Activated T-helper 2 cell treated with anti-CD3 and anti-CD28 coated beads, Interferon-gamma antibody, Interleukin-2, Interleukin-4, amounts not matched to agents 10 μg/mL and 5 μg/mL and 100 μg/mL, durations not matched to agents 14 hours and 24 hours and 36 hours (primary cell): ENCODE data around the gene MRAS. TPM values are rescaled to one million over a fixed set of nuclear protein-coding genes. Genes with fewer than 3 reads are reported as not detected.
"Not testable (repeated sequence)": the region's sequence is repeated elsewhere in the genome, so short reads cannot be mapped to it uniquely, and the experiment has no call there.

ENCODE experiments used
- DNase-seq: peaks from one replicate; pipeline ENCODE4 v3.0.0; 2021; ENCODE audit warnings: low spot score
- H3K27ac Mint-ChIP-seq: one replicate; pipeline ENCODE4 v1.8.0; 2021; ENCODE audit warnings: mixed read lengths
- H3K27me3 Mint-ChIP-seq: one replicate; pipeline ENCODE4 v1.8.0; 2021; ENCODE audit warnings: low read depth, mixed read lengths
- H3K36me3 Mint-ChIP-seq: one replicate; pipeline ENCODE4 v1.8.0; 2021; ENCODE audit warnings: low read depth, mixed read lengths
- H3K4me1 Mint-ChIP-seq: one replicate; pipeline ENCODE4 v1.8.0; 2021; ENCODE audit warnings: low read depth, mixed read lengths
- H3K4me3 Mint-ChIP-seq: one replicate; pipeline ENCODE4 v1.8.0; 2021; ENCODE audit warnings: low read depth, mild to moderate bottlenecking, moderate library complexity, mixed read lengths
- H3K9me3 Mint-ChIP-seq: one replicate; pipeline ENCODE4 v1.8.0; 2021; ENCODE audit warnings: mixed read lengths
- intact Hi-C: fragments of 100-400 bp; cut with micrococcal nuclease; formaldehyde crosslinking; loops from one replicate; pipeline ENCODE4 v1.15.1; 2023
- total RNA-seq: library from RNA; stranded (reverse); gene quantifications from 2 replicates; pipeline ENCODE4 v1.2.3, GENCODE V29; 2022

The MRAS gene
- total RNA-seq, 1 donor from 2014 or later: not detected

DNA sequence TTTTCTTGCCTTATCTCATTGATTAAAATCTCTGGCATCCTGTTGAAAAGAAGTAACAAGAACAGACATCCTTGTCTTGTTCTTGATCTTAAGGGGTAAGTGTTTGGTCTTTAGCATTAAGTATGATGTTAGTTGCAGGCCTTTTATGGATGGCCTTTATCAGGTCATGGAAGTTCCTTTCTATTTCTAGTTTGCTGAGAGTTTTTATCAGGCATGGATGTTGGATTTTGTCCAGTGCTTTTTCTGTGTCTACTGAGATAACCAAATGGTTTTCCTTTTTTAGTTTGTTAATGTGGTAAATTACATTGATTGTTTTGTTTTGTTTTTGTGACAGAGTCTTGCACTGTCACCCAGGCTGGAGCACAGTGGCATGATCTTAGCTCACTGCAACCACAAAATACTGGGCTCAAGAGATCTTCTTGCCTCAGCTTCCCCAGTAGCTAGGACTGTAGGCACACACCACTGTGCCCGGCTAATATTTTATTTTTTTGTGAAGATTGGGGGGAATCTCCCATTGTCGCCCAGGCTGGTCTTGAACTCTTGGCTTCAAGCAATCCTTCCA lies 26.3 kb downstream of the MRAS start:
- Mint-ChIP-seq H3K4me3 (no peak overlapping the region), H3K9me3 (no peaks in the 10 kb centered on the region), H3K27me3 (peaks cover 13% of the 10 kb centered on the region), H3K27ac (no peak overlapping the region), H3K4me1 (peaks cover 5% of the 10 kb centered on the region), H3K36me3 (no peaks in the 10 kb centered on the region)
- DNase-seq: no peak
- intact Hi-C loops: no loop called here

- no peaks in the 10 kb centered on the region for H3K36me3 Mint-ChIP-seq
- H3K9me3 Mint-ChIP-seq: no peaks in the 10 kb centered on the region
- H3K27ac Mint-ChIP-seq: no peak overlapping the region
- H3K27me3 Mint-ChIP-seq: peaks cover 12% of the 10 kb centered on the region
- peaks cover 5% of the 10 kb centered on the region for H3K4me1 Mint-ChIP-seq
- DNase-seq: no peak
- H3K4me3 Mint-ChIP-seq: no peak overlapping the region
- intact Hi-C loops: no loop called here
Observed at GRCh38 chr3:138375447-138375846, 27.1 kb downstream of the MRAS start.

DNA sequence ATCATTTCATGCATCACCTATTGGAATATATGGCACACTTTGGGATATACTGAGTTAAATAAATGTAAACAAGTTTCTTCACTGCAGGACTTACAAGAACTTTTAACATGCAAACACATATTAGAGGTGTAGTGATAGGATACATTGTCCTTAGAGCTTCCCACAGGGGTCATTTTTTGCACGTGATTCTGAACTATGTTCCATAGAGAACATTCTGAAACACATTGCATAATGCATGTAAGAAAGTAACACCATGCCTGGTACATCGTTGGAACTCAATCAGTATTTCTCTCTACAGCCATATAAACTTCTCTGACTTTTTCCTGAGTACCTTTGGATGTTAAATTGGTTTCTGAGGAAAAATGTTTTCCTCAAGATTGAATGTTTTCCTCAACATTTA lies 28.3 kb downstream of the MRAS start:
- no peak overlapping the region for H3K4me3 Mint-ChIP-seq
- no peaks in the 10 kb centered on the region for H3K9me3 Mint-ChIP-seq
- peaks cover under 1% of the 10 kb centered on the region for H3K4me1 Mint-ChIP-seq
- H3K36me3 Mint-ChIP-seq: no peaks in the 10 kb centered on the region
- no peak overlapping the region for H3K27ac Mint-ChIP-seq
- intact Hi-C loops: no loop called here
- peaks cover 5% of the 10 kb centered on the region for H3K27me3 Mint-ChIP-seq
- DNase-seq: no peak

- H3K27me3 Mint-ChIP-seq, intact Hi-C loops, H3K4me3 Mint-ChIP-seq, H3K36me3 Mint-ChIP-seq, H3K9me3 Mint-ChIP-seq, H3K4me1 Mint-ChIP-seq, H3K27ac Mint-ChIP-seq, DNase-seq: not testable (repeated sequence)
Observed at GRCh38 chr3:138377212-138377611, 28.8 kb downstream of the MRAS start.

DNA sequence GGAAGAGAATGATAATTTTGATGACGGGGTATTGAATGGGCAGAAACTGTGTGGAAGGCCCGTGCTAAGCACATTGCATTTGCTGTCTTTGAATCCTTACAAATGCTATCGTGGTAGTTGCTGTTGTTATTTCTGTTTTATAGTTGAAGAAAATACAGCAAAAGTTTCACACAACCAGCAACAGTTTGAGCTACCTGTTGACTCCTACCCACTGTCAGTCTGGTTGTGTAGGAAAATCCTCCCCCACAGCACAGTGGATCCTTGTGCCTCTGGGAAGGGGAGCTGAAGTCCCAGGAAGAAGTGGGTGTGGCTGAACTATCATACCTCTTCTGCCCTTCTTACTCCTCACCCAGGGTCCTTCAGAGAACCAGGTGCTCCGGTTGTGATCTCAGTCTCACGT lies 29.4 kb downstream of the MRAS start:
- no peak overlapping the region for H3K4me3 Mint-ChIP-seq
- intact Hi-C loops: no loop called here
- H3K27me3 Mint-ChIP-seq: peaks cover 3% of the 10 kb centered on the region
- H3K36me3 Mint-ChIP-seq: no peaks in the 10 kb centered on the region
- H3K9me3 Mint-ChIP-seq: no peaks in the 10 kb centered on the region
- no peaks in the 10 kb centered on the region for H3K4me1 Mint-ChIP-seq
- no peak for DNase-seq
- H3K27ac Mint-ChIP-seq: no peak overlapping the region

GRCh38 chr3:138378331-138378730 lies 30.0 kb downstream of the MRAS start:
- no peaks in the 10 kb centered on the region for H3K36me3 Mint-ChIP-seq
- H3K27ac Mint-ChIP-seq: no peak overlapping the region
- no peaks in the 10 kb centered on the region for H3K9me3 Mint-ChIP-seq
- intact Hi-C loops: no loop called here
- DNase-seq: no peak
- H3K4me1 Mint-ChIP-seq: no peaks in the 10 kb centered on the region
- no peak overlapping the region for H3K4me3 Mint-ChIP-seq
- H3K27me3 Mint-ChIP-seq: peaks cover 3% of the 10 kb centered on the region

- Mint-ChIP-seq H3K36me3 (no peaks in the 10 kb centered on the region), H3K27ac (no peak overlapping the region), H3K9me3 (no peaks in the 10 kb centered on the region), H3K4me1 (no peaks in the 10 kb centered on the region), H3K27me3 (peaks cover 3% of the 10 kb centered on the region), H3K4me3 (no peak overlapping the region)
- intact Hi-C loops: no loop called here
- no peak for DNase-seq
Observed at GRCh38 chr3:138378990-138379389, 30.6 kb downstream of the MRAS start.

DNA sequence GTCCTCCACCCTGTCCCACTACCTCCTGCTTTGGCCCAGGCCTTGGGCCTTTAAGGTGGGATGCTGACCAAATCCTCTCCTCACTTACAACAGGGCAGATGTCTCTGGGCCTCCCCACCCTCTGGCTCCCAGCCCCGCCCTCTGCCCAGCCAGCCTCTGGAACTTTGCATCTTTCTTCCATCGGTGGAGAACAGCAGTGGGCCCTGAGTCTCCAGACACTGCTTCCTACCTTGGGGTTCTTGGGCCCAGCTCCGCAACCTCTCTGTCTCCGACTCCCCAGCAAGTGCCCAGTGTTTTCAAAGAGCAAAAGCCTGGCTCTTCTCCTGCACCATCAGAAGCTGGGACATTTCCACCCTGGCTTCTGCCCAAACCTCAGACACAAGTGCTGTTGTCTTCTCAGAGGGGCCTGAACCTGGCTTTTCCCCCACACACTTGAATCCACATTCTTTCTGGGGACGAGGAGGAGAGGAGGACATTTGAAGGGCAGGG lies 33.1 kb downstream of the MRAS start:
- no peak for DNase-seq
- H3K36me3 Mint-ChIP-seq: no peaks in the 10 kb centered on the region
- no peaks in the 10 kb centered on the region for H3K9me3 Mint-ChIP-seq
- peaks cover 1% of the 10 kb centered on the region for H3K27me3 Mint-ChIP-seq
- H3K4me1 Mint-ChIP-seq: no peaks in the 10 kb centered on the region
- no peak overlapping the region for H3K4me3 Mint-ChIP-seq
- intact Hi-C loops: no loop called here
- H3K27ac Mint-ChIP-seq: no peak overlapping the region

DNA sequence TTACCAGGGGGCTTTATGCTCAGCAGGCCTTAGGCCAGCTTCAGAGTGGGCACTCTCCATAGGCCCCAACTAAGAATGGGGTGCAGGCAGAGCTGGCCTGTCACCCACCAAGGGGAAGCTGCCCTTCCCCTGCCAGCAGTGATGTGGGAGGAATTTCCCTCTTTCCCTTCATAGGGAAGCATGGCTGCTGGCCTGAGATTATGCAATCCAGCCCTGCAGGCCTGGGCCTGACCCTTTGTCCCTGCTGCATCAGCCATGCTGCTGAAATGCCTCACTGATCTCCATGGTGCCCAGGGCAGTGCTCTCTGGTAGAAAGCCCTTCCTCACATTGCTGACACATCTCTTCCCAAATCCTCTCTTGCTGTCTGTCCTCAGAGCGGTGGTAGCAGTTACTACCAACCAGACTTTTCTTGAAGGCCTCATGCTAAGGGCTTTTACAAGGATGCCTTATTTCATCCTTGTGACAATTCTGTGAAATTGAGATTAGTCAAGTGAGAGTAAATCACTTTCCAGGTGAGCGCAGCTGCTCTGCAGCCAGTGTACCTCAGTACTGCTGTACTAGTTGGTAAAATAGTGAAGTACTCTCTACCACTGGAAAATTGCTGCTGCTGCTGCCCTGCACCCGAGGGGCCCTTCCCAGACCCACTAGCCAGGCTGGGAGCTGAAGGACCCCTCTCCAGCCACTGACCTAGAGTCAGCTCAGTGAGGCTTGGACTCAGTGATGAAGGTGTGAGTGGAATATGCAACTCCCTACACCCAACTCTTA lies 33.8 kb downstream of the MRAS start:
- Mint-ChIP-seq H3K27ac (no peak overlapping the region), H3K36me3 (no peaks in the 10 kb centered on the region), H3K9me3 (no peaks in the 10 kb centered on the region), H3K4me3 (no peak overlapping the region), H3K27me3 (peaks cover 1% of the 10 kb centered on the region), H3K4me1 (no peaks in the 10 kb centered on the region)
- no peak for DNase-seq
- intact Hi-C loops: no loop called here

GRCh38 chr3:138383715-138384465 lies 35.5 kb downstream of the MRAS start:
- H3K9me3 Mint-ChIP-seq: no peaks in the 10 kb centered on the region
- no peak overlapping the region for H3K27ac Mint-ChIP-seq
- H3K27me3 Mint-ChIP-seq: peaks cover 1% of the 10 kb centered on the region
- no peak overlapping the region for H3K4me3 Mint-ChIP-seq
- H3K4me1 Mint-ChIP-seq: no peaks in the 10 kb centered on the region
- H3K36me3 Mint-ChIP-seq: no peaks in the 10 kb centered on the region
- intact Hi-C loops: no loop called here
- DNase-seq: no peak

- Mint-ChIP-seq H3K27me3 (peaks cover 1% of the 10 kb centered on the region), H3K9me3 (no peaks in the 10 kb centered on the region), H3K27ac (no peak overlapping the region), H3K4me1 (no peaks in the 10 kb centered on the region), H3K36me3 (no peaks in the 10 kb centered on the region), H3K4me3 (no peak overlapping the region)
- intact Hi-C loops: no loop called here
- no peak for DNase-seq
Observed at GRCh38 chr3:138384531-138384930, 36.2 kb downstream of the MRAS start.

DNA sequence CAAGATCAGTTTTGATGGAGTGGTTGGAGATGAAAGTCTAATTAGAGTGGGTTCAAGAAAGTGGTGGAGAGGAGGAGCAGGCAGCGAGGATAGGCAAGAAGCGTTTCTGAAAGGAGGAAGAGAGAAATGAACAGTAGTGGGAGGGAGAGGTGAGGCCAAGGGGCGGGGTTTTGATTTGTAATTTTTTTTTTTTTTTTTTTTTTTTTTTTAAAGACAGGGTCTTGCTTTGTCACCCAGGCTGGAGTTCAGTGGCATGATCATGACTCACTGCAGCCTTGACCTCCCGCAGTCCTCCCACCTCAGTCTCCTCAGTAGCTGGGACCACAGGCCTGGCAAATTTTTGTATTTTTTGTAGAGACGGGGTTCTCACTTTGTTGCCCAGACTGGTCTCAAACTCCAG lies 36.6 kb downstream of the MRAS start:
- intact Hi-C loops: no loop called here
- H3K36me3 Mint-ChIP-seq: no peaks in the 10 kb centered on the region

GRCh38 chr3:138389144-138389601 lies 40.8 kb downstream of the MRAS start:
- H3K4me1 Mint-ChIP-seq: no peaks in the 10 kb centered on the region
- no peak for DNase-seq
- H3K9me3 Mint-ChIP-seq: no peaks in the 10 kb centered on the region
- peaks cover 3% of the 10 kb centered on the region for H3K27me3 Mint-ChIP-seq
- no peak overlapping the region for H3K27ac Mint-ChIP-seq
- H3K4me3 Mint-ChIP-seq: no peak overlapping the region
- H3K36me3 Mint-ChIP-seq: no peaks in the 10 kb centered on the region
- intact Hi-C loops: no loop called here

More for the DNA sequence above, 36.6 kb downstream of the MRAS start:
- Mint-ChIP-seq H3K4me1 (no peaks in the 10 kb centered on the region), H3K27ac (no peak overlapping the region), H3K9me3 (no peaks in the 10 kb centered on the region), H3K4me3 (no peak overlapping the region), H3K27me3 (peaks cover 1% of the 10 kb centered on the region)
- DNase-seq: no peak
